ENCODE results near the gene MARK1.

- peak; percentile 85 for TF ChIP-seq CTCF (IDR thresholded peaks at IDR 0.05)
- no peak for TF ChIP-seq EZH2 (IDR thresholded peaks at IDR 0.05; ENCODE audit: borderline replicate concordance, insufficient read depth, low read depth, low read length, poor library complexity, severe bottlenecking)
Observed at GRCh38 chr1:220680085-220680687, 152.2 kb downstream of the MARK1 start.

Data from B cell (primary cell).